ENCODE results near the gene SOWAHB. TPM values are rescaled to one million over a fixed set of nuclear protein-coding genes. Genes with fewer than 3 reads are reported as not detected.

Gene SOWAHB
- total and polyA plus RNA-seq, 4 donors = 2.5 to 30.5 (median 10.1) TPM

DNA sequence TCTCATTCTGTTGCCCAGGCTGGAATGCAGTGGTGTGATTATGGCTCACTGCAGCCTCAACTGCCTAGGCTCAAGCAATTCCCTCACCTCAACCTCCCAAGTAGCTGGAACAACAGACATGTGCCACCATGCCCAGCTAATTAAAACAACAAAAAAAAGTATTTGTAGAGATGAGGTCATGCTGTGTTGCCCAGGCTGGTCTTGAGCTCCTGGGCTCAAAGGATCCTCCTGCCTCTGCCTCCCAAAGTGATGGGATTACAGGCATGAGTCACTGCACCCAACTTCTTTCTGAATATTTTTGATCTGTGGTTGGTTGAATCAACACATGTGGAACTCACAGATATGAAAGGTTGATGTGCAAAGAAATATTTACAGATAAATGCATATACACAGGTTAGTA lies 33.1 kb upstream of the SOWAHB start:
- Histone ChIP-seq H3K27me3 (ENCODE audit: control insufficient read depth in 4 of 4, insufficient read depth in 4 of 4, low read length in 3 of 4) (no peaks in the 10 kb centered on the region), H3K4me3 (ENCODE audit: low read depth in 1 of 3, low read length in 3 of 3) (no peak overlapping the region), H3K9me3 (ENCODE audit: control insufficient read depth in 4 of 4, low read length in 3 of 4) (no peaks in the 10 kb centered on the region), H3K9ac (ENCODE audit: low read depth in 1 of 2, low read length in 2 of 2) (no peak overlapping the region), H3K27ac (ENCODE audit: low read depth in 1 of 2, low read length in 2 of 2) (peak overlapping the region; percentile 38 to 54), H3K36me3 (ENCODE audit: control insufficient read depth in 4 of 4, insufficient read depth in 3 of 4, low read depth in 1 of 4, low read length in 3 of 4) (no peaks in the 10 kb centered on the region), H3K4me1 (ENCODE audit: control insufficient read depth in 4 of 4, insufficient read depth in 4 of 4, low read length in 3 of 4) (peaks cover 3 to 12% (median 10%) of the 10 kb centered on the region in 4 donors)
- TF ChIP-seq SP1 (IDR thresholded peaks at IDR 0.05) (no peak), GABPA (IDR thresholded peaks at IDR 0.05 in 1 of 2, conservative IDR thresholded peaks at IDR 0.05 in 1 of 2) (no peak)
- TF ChIP-seq, protein P1, sequence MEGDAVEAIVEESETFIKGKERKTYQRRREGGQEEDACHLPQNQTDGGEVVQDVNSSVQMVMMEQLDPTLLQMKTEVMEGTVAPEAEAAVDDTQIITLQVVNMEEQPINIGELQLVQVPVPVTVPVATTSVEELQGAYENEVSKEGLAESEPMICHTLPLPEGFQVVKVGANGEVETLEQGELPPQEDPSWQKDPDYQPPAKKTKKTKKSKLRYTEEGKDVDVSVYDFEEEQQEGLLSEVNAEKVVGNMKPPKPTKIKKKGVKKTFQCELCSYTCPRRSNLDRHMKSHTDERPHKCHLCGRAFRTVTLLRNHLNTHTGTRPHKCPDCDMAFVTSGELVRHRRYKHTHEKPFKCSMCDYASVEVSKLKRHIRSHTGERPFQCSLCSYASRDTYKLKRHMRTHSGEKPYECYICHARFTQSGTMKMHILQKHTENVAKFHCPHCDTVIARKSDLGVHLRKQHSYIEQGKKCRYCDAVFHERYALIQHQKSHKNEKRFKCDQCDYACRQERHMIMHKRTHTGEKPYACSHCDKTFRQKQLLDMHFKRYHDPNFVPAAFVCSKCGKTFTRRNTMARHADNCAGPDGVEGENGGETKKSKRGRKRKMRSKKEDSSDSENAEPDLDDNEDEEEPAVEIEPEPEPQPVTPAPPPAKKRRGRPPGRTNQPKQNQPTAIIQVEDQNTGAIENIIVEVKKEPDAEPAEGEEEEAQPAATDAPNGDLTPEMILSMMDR (IDR thresholded peaks at IDR 0.05; ENCODE audit: low read depth, low read length, missing input control) = no peak
- DNase-seq (ENCODE audit: low spot score) = no peak

DNA sequence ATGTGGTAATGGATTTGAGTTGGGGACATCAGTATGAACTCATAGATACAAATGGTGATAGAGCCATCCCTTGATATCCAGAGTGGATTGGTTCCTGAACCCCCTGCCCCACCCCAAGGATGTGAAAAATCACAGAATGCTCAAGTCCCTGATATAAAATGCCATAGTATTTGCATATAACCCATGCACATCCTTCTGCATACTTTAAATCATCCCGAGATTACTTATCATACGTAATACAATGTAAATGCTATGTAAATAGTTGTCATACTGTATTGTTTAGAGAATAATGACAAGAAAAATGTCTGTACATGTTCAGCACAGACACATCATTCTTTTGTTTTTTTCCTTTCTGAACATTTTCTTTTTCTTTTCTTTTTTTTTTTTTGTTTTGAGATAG lies 32.7 kb upstream of the SOWAHB start:
- Histone ChIP-seq H3K27me3 (ENCODE audit: control insufficient read depth in 4 of 4, insufficient read depth in 4 of 4, low read length in 3 of 4) (no peaks in the 10 kb centered on the region), H3K4me1 (ENCODE audit: control insufficient read depth in 4 of 4, insufficient read depth in 4 of 4, low read length in 3 of 4) (peaks cover 3 to 12% (median 10%) of the 10 kb centered on the region in 4 donors), H3K36me3 (ENCODE audit: control insufficient read depth in 4 of 4, insufficient read depth in 3 of 4, low read depth in 1 of 4, low read length in 3 of 4) (no peaks in the 10 kb centered on the region), H3K27ac (ENCODE audit: low read depth in 1 of 2, low read length in 2 of 2) (no peak overlapping the region), H3K4me3 (ENCODE audit: low read depth in 1 of 3, low read length in 3 of 3) (no peak overlapping the region), H3K9me3 (ENCODE audit: control insufficient read depth in 4 of 4, low read length in 3 of 4) (no peaks in the 10 kb centered on the region), H3K9ac (ENCODE audit: low read depth in 1 of 2, low read length in 2 of 2) (no peak overlapping the region)
- WGBS = 95% methylated on average over 2 of the region's 2 CpGs
- DNase-seq (ENCODE audit: low spot score) = no peak
- TF ChIP-seq YY1 (IDR thresholded peaks at IDR 0.05) (no peak), RXRA (IDR thresholded peaks at IDR 0.05) (no peak), HNF4G (IDR thresholded peaks at IDR 0.05) (no peak), JUND (IDR thresholded peaks at IDR 0.05) (no peak), GABPA (IDR thresholded peaks at IDR 0.05 in 1 of 2, conservative IDR thresholded peaks at IDR 0.05 in 1 of 2) (no peak), NR2F2 (IDR thresholded peaks at IDR 0.05) (no peak), EGR1 (IDR thresholded peaks at IDR 0.05; ENCODE audit: low read depth in 2 of 2) (no peak), HNF4A (conservative IDR thresholded peaks at IDR 0.05) (no peak)
- TF ChIP-seq, protein P2, sequence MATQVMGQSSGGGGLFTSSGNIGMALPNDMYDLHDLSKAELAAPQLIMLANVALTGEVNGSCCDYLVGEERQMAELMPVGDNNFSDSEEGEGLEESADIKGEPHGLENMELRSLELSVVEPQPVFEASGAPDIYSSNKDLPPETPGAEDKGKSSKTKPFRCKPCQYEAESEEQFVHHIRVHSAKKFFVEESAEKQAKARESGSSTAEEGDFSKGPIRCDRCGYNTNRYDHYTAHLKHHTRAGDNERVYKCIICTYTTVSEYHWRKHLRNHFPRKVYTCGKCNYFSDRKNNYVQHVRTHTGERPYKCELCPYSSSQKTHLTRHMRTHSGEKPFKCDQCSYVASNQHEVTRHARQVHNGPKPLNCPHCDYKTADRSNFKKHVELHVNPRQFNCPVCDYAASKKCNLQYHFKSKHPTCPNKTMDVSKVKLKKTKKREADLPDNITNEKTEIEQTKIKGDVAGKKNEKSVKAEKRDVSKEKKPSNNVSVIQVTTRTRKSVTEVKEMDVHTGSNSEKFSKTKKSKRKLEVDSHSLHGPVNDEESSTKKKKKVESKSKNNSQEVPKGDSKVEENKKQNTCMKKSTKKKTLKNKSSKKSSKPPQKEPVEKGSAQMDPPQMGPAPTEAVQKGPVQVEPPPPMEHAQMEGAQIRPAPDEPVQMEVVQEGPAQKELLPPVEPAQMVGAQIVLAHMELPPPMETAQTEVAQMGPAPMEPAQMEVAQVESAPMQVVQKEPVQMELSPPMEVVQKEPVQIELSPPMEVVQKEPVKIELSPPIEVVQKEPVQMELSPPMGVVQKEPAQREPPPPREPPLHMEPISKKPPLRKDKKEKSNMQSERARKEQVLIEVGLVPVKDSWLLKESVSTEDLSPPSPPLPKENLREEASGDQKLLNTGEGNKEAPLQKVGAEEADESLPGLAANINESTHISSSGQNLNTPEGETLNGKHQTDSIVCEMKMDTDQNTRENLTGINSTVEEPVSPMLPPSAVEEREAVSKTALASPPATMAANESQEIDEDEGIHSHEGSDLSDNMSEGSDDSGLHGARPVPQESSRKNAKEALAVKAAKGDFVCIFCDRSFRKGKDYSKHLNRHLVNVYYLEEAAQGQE (IDR thresholded peaks at IDR 0.05) = no peak
- TF ChIP-seq, protein P3, sequence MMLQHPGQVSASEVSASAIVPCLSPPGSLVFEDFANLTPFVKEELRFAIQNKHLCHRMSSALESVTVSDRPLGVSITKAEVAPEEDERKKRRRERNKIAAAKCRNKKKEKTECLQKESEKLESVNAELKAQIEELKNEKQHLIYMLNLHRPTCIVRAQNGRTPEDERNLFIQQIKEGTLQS (IDR thresholded peaks at IDR 0.05) = no peak

DNA sequence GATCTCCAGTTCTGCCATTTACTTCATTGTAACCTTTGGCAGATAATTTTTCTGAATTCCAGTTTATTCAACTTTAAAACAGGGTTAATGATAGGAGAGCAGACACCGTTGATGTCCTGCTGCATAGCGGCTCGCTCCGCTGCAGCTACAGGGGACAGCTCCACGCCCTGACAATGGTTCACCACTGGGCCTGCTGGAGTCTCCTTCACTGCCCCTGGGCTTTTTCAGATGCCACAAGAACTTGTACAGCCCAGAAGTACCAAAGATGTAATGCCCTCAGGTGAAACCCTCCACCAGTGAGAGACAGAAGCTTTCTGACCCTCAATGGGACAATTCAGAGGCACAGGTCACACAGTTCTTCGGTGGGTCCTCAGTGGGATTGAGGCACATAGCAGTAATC lies 28.9 kb upstream of the SOWAHB start:
- no peaks in the 10 kb centered on the region for H3K36me3 ChIP-seq (ENCODE audit: control insufficient read depth in 4 of 4, insufficient read depth in 3 of 4, low read depth in 1 of 4, low read length in 3 of 4)
- DNase-seq (ENCODE audit: low spot score) = no peak
- WGBS = 94% methylated on average over 6 of the region's 6 CpGs
- no peak overlapping the region for H3K27ac ChIP-seq (ENCODE audit: low read depth in 1 of 2, low read length in 2 of 2)
- no peak overlapping the region for H3K9ac ChIP-seq (ENCODE audit: low read depth in 1 of 2, low read length in 2 of 2)
- TF ChIP-seq FOXA1 (IDR thresholded peaks at IDR 0.05) (no peak), TAF1 (conservative IDR thresholded peaks at IDR 0.05) (no peak)
- no peaks in the 10 kb centered on the region for H3K9me3 ChIP-seq (ENCODE audit: control insufficient read depth in 4 of 4, low read length in 3 of 4)
- H3K4me1 ChIP-seq (ENCODE audit: control insufficient read depth in 4 of 4, insufficient read depth in 4 of 4, low read length in 3 of 4) = peaks cover 3 to 7% (median 6%) of the 10 kb centered on the region in 4 donors
- no peak overlapping the region for H3K4me3 ChIP-seq (ENCODE audit: low read depth in 1 of 3, low read length in 3 of 3)
- H3K27me3 ChIP-seq (ENCODE audit: control insufficient read depth in 4 of 4, insufficient read depth in 4 of 4, low read length in 3 of 4) = no peaks in the 10 kb centered on the region
